ENCODE measurements around the gene BIRC6. TPM values are rescaled to one million over a fixed set of nuclear protein-coding genes. Genes with fewer than 3 reads are reported as not detected.
A peak's percentile ranks its signal among the peaks of the same experiment; 100 is the strongest.

The BIRC6 gene
- total RNA-seq, 3 donors from 2014 or later (not counting 1 experiment from before 2014, with no cell fraction given): 190 to 225 (median 224) TPM

GRCh38 chr2:32418778-32419177 is 62.0 kb downstream of the BIRC6 start:
- no peak for TF ChIP-seq CTCF (IDR thresholded peaks at IDR 0.05)

GRCh38 chr2:32422133-32422532 is 65.3 kb downstream of the BIRC6 start:
- intact Hi-C loops (cut with micrococcal nuclease): no loop called here
- Histone ChIP-seq H3K27me3 (ENCODE audit: control insufficient read depth, insufficient read depth, low read length) (no peaks in the 10 kb centered on the region), H3K36me3 (ENCODE audit: control insufficient read depth, insufficient read depth, low read length) (peaks cover 12% of the 10 kb centered on the region), H3K4me3 (ENCODE audit: low read length) (no peak overlapping the region), H3K27ac (ENCODE audit: low read length) (no peak overlapping the region), H3K4me1 (ENCODE audit: control insufficient read depth, insufficient read depth, low read length) (peaks cover 6% of the 10 kb centered on the region), H3K9me3 (ENCODE audit: control insufficient read depth, insufficient read depth, low read length) (no peaks in the 10 kb centered on the region)
- H3K36me3 Mint-ChIP-seq: no peaks in the 10 kb centered on the region
- no CpG with 5 or more reads among the region's 1 CpG for WGBS (ENCODE audit: insufficient coverage)
- no peak for DNase-seq
- no peaks in the 10 kb centered on the region for H3K9me3 Mint-ChIP-seq
- no peaks in the 10 kb centered on the region for H3K27me3 Mint-ChIP-seq (ENCODE audit: low read depth in 2 of 2)
- ATAC-seq: no peak
- H3K4me3 Mint-ChIP-seq: no peak overlapping the region
- H3K27ac Mint-ChIP-seq: peak overlapping the region; percentile 5 to 15
- H3K4me1 Mint-ChIP-seq: peaks cover 62 to 68% of the 10 kb centered on the region in 2 donors
- no peak for TF ChIP-seq CTCF (IDR thresholded peaks at IDR 0.05)

More at GRCh38 chr2:32418778-32419177, 62.0 kb downstream of the BIRC6 start:
- 100% methylated on average over 2 of the region's 5 CpGs for WGBS (ENCODE audit: insufficient coverage)
- Histone ChIP-seq H3K4me3 (ENCODE audit: low read length) (no peak overlapping the region), H3K36me3 (ENCODE audit: control insufficient read depth, insufficient read depth, low read length) (peaks cover 38% of the 10 kb centered on the region), H3K27me3 (ENCODE audit: control insufficient read depth, insufficient read depth, low read length) (no peaks in the 10 kb centered on the region), H3K27ac (ENCODE audit: low read length) (no peak overlapping the region), H3K4me1 (ENCODE audit: control insufficient read depth, insufficient read depth, low read length) (no peaks in the 10 kb centered on the region), H3K9me3 (ENCODE audit: control insufficient read depth, insufficient read depth, low read length) (no peaks in the 10 kb centered on the region)
- Mint-ChIP-seq H3K4me3 (no peak overlapping the region), H3K9me3 (no peaks in the 10 kb centered on the region), H3K27me3 (ENCODE audit: low read depth in 2 of 2) (no peaks in the 10 kb centered on the region), H3K27ac (no peak overlapping the region), H3K4me1 (peaks cover 40 to 44% of the 10 kb centered on the region in 2 donors), H3K36me3 (peaks cover 7% of the 10 kb centered on the region)
- intact Hi-C loops (cut with micrococcal nuclease): no loop called here
- ATAC-seq (no peak), DNase-seq (no peak)

- Mint-ChIP-seq H3K4me3 (no peak overlapping the region), H3K27me3 (ENCODE audit: low read depth in 2 of 2) (no peaks in the 10 kb centered on the region), H3K36me3 (no peaks in the 10 kb centered on the region), H3K9me3 (no peaks in the 10 kb centered on the region), H3K4me1 (peaks cover 74 to 78% of the 10 kb centered on the region in 2 donors), H3K27ac (peak overlapping the region; percentile 5 to 23)
- H3K9me3 ChIP-seq (ENCODE audit: control insufficient read depth, insufficient read depth, low read length): no peaks in the 10 kb centered on the region
- no peak for DNase-seq
- H3K27me3 ChIP-seq (ENCODE audit: control insufficient read depth, insufficient read depth, low read length): no peaks in the 10 kb centered on the region
- intact Hi-C loops (cut with micrococcal nuclease): no loop called here
- H3K36me3 ChIP-seq (ENCODE audit: control insufficient read depth, insufficient read depth, low read length): peaks cover 2% of the 10 kb centered on the region
- no peak for TF ChIP-seq CTCF (IDR thresholded peaks at IDR 0.05)
- H3K27ac ChIP-seq (ENCODE audit: low read length): no peak overlapping the region
- H3K4me1 ChIP-seq (ENCODE audit: control insufficient read depth, insufficient read depth, low read length): peaks cover 6% of the 10 kb centered on the region
- H3K4me3 ChIP-seq (ENCODE audit: low read length): no peak overlapping the region
- no peak for ATAC-seq
Measured at GRCh38 chr2:32423536-32423935, 66.7 kb downstream of the BIRC6 start.

GRCh38 chr2:32424739-32425138 is 67.9 kb downstream of the BIRC6 start:
- no peak overlapping the region for H3K4me3 Mint-ChIP-seq

More at GRCh38 chr2:32424739-32425138, 67.9 kb downstream of the BIRC6 start:
- H3K36me3 ChIP-seq (ENCODE audit: control insufficient read depth, insufficient read depth, low read length): peaks cover 5% of the 10 kb centered on the region
- intact Hi-C loops (cut with micrococcal nuclease): no loop called here
- 93% methylated on average over 4 of the region's 5 CpGs for WGBS (ENCODE audit: insufficient coverage)
- no peaks in the 10 kb centered on the region for H3K27me3 ChIP-seq (ENCODE audit: control insufficient read depth, insufficient read depth, low read length)
- Mint-ChIP-seq H3K4me1 (peaks cover 72 to 78% of the 10 kb centered on the region in 2 donors), H3K36me3 (no peaks in the 10 kb centered on the region), H3K27me3 (ENCODE audit: low read depth in 2 of 2) (no peaks in the 10 kb centered on the region), H3K9me3 (no peaks in the 10 kb centered on the region), H3K27ac (peak overlapping the region; percentile 58 to 77)
- DNase-seq (no peak), ATAC-seq (no peak)
- no peak for TF ChIP-seq CTCF (IDR thresholded peaks at IDR 0.05)
- no peak overlapping the region for H3K4me3 ChIP-seq (ENCODE audit: low read length)
- no peaks in the 10 kb centered on the region for H3K9me3 ChIP-seq (ENCODE audit: control insufficient read depth, insufficient read depth, low read length)
- peaks cover 6% of the 10 kb centered on the region for H3K4me1 ChIP-seq (ENCODE audit: control insufficient read depth, insufficient read depth, low read length)
- H3K27ac ChIP-seq (ENCODE audit: low read length): no peak overlapping the region

All from natural killer cell (primary cell).